Measurements from ENCODE around the gene ZBTB20. TPM values are rescaled to one million over a fixed set of nuclear protein-coding genes. Genes with fewer than 3 reads are reported as not detected.

The ZBTB20 gene
- total RNA-seq, 1 donor from 2014 or later: 23.5 TPM

- no peaks in the 10 kb centered on the region for H3K36me3 ChIP-seq (ENCODE audit: control insufficient read depth in 3 of 3, insufficient read depth in 3 of 3, low read length in 3 of 3)
- H3K27me3 ChIP-seq (ENCODE audit: control insufficient read depth in 3 of 3, insufficient read depth in 3 of 3, low read length in 3 of 3): no peaks in the 10 kb centered on the region
- H3K4me3 ChIP-seq (ENCODE audit: low read length in 3 of 3): no peak overlapping the region
- no peak overlapping the region for H3K27ac ChIP-seq (ENCODE audit: low read depth, low read length)
- no peaks in the 10 kb centered on the region for H3K9me3 ChIP-seq (ENCODE audit: control insufficient read depth in 3 of 3, low read length in 3 of 3)
- no peak overlapping the region for H3K9ac ChIP-seq (ENCODE audit: low read depth in 1 of 3, low read length in 3 of 3)
- H3K4me1 ChIP-seq (ENCODE audit: control insufficient read depth in 3 of 3, insufficient read depth in 3 of 3, low read length in 3 of 3): peaks cover 8 to 22% (median 8%) of the 10 kb centered on the region in 3 donors
Measured at GRCh38 chr3:114872050-114872449, 275.0 kb downstream of the ZBTB20 start.

GRCh38 chr3:114867835-114868503 lies 279.1 kb downstream of the ZBTB20 start:
- H3K4me3 ChIP-seq (ENCODE audit: low read length in 3 of 3): no peak overlapping the region
- peaks cover 3 to 15% (median 4%) of the 10 kb centered on the region in 3 donors for H3K4me1 ChIP-seq (ENCODE audit: control insufficient read depth in 3 of 3, insufficient read depth in 3 of 3, low read length in 3 of 3)
- no peaks in the 10 kb centered on the region for H3K27me3 ChIP-seq (ENCODE audit: control insufficient read depth in 3 of 3, insufficient read depth in 3 of 3, low read length in 3 of 3)
- H3K36me3 ChIP-seq (ENCODE audit: control insufficient read depth in 3 of 3, insufficient read depth in 3 of 3, low read length in 3 of 3): no peaks in the 10 kb centered on the region
- H3K9me3 ChIP-seq (ENCODE audit: control insufficient read depth in 3 of 3, low read length in 3 of 3): no peaks in the 10 kb centered on the region
- H3K9ac ChIP-seq (ENCODE audit: low read depth in 1 of 3, low read length in 3 of 3): no peak overlapping the region
- no peak overlapping the region for H3K27ac ChIP-seq (ENCODE audit: low read depth, low read length)

DNA sequence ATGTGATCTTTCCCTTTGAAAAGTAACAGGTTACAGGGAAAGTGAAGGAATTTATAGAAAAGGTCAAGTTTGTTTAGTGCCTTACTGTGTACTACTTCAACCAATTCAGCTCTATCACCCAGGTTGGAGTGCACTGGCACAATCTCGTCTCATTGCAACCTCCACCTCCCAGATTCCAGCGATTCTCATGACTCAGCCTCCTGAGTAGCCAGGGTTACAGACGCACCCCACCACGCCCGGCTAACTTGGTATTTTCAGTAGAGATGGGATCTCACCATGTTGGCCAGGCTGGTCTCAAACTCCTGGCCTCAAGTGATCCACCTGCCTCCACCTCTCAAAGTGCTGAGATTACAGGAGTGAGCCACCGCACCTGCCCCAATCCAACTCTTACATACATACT lies 279.7 kb downstream of the ZBTB20 start:
- Histone ChIP-seq H3K9ac (ENCODE audit: low read depth in 1 of 3, low read length in 3 of 3) (no peak overlapping the region), H3K9me3 (ENCODE audit: control insufficient read depth in 3 of 3, low read length in 3 of 3) (no peaks in the 10 kb centered on the region), H3K27me3 (ENCODE audit: control insufficient read depth in 3 of 3, insufficient read depth in 3 of 3, low read length in 3 of 3) (no peaks in the 10 kb centered on the region), H3K36me3 (ENCODE audit: control insufficient read depth in 3 of 3, insufficient read depth in 3 of 3, low read length in 3 of 3) (no peaks in the 10 kb centered on the region), H3K27ac (ENCODE audit: low read depth, low read length) (no peak overlapping the region), H3K4me3 (ENCODE audit: low read length in 3 of 3) (no peak overlapping the region), H3K4me1 (ENCODE audit: control insufficient read depth in 3 of 3, insufficient read depth in 3 of 3, low read length in 3 of 3) (peaks cover 3 to 14% (median 4%) of the 10 kb centered on the region in 3 donors)

GRCh38 chr3:114866430-114866829 lies 280.7 kb downstream of the ZBTB20 start:
- Histone ChIP-seq H3K4me1 (ENCODE audit: control insufficient read depth in 3 of 3, insufficient read depth in 3 of 3, low read length in 3 of 3) (peaks cover 5 to 11% (median 7%) of the 10 kb centered on the region in 3 donors), H3K9me3 (ENCODE audit: control insufficient read depth in 3 of 3, low read length in 3 of 3) (no peaks in the 10 kb centered on the region), H3K27me3 (ENCODE audit: control insufficient read depth in 3 of 3, insufficient read depth in 3 of 3, low read length in 3 of 3) (no peaks in the 10 kb centered on the region), H3K27ac (ENCODE audit: low read depth, low read length) (no peak overlapping the region), H3K36me3 (ENCODE audit: control insufficient read depth in 3 of 3, insufficient read depth in 3 of 3, low read length in 3 of 3) (no peaks in the 10 kb centered on the region), H3K4me3 (ENCODE audit: low read length in 3 of 3) (no peak overlapping the region), H3K9ac (ENCODE audit: low read depth in 1 of 3, low read length in 3 of 3) (no peak overlapping the region)

DNA sequence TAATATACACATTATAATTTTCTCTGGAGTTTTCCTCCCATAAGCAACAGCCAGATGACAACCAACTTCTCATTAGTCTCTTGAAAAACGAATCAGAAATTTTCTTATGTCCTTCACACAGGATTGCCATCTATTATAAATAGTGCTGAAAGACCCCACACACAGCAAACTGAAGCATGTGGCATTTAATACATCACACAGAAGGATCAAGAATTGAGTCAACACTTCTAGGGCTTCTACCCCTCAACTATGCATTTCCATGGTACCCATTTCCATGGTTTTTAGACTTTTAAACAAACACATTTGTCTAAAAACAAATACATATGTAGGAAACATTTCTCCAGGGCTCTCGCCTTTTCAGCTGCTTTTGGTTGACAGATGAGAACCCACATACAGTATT lies 282.1 kb downstream of the ZBTB20 start:
- H3K36me3 ChIP-seq (ENCODE audit: control insufficient read depth in 3 of 3, insufficient read depth in 3 of 3, low read length in 3 of 3): no peaks in the 10 kb centered on the region

DNA sequence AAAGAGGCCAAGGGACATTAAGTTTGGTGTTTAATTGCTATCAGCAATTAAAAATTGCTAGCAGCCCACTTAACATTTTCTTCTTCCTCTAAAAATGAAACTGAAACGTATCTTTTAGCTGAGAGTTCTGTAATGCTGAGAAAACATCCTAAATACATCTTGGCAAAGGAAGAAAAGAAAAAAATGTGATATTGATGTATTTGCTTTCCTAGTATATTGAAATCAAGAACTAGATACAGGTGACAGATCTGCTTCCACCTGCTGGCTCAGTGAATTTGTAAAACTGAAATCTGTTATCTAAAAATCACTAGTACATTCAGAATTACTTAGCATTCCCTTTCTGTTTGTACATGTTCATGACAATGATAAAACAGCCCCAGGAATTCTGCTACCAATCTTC lies 283.2 kb downstream of the ZBTB20 start:
- H3K4me3 ChIP-seq (ENCODE audit: low read length in 3 of 3): peak overlapping the region in 1 of 3 donors; percentile 48
- peaks cover 5 to 7% (median 6%) of the 10 kb centered on the region in 3 donors for H3K4me1 ChIP-seq (ENCODE audit: control insufficient read depth in 3 of 3, insufficient read depth in 3 of 3, low read length in 3 of 3)
- H3K36me3 ChIP-seq (ENCODE audit: control insufficient read depth in 3 of 3, insufficient read depth in 3 of 3, low read length in 3 of 3): no peaks in the 10 kb centered on the region
- H3K9me3 ChIP-seq (ENCODE audit: control insufficient read depth in 3 of 3, low read length in 3 of 3): no peaks in the 10 kb centered on the region
- H3K27me3 ChIP-seq (ENCODE audit: control insufficient read depth in 3 of 3, insufficient read depth in 3 of 3, low read length in 3 of 3): no peaks in the 10 kb centered on the region
- peak overlapping the region in 1 of 3 donors; percentile 12 for H3K9ac ChIP-seq (ENCODE audit: low read depth in 1 of 3, low read length in 3 of 3)
- H3K27ac ChIP-seq (ENCODE audit: low read depth, low read length): peak overlapping the region; percentile 1

More for the DNA sequence above, 282.1 kb downstream of the ZBTB20 start:
- Histone ChIP-seq H3K27me3 (ENCODE audit: control insufficient read depth in 3 of 3, insufficient read depth in 3 of 3, low read length in 3 of 3) (no peaks in the 10 kb centered on the region), H3K9ac (ENCODE audit: low read depth in 1 of 3, low read length in 3 of 3) (no peak overlapping the region), H3K4me1 (ENCODE audit: control insufficient read depth in 3 of 3, insufficient read depth in 3 of 3, low read length in 3 of 3) (peaks cover 5 to 8% (median 7%) of the 10 kb centered on the region in 3 donors), H3K9me3 (ENCODE audit: control insufficient read depth in 3 of 3, low read length in 3 of 3) (no peaks in the 10 kb centered on the region), H3K27ac (ENCODE audit: low read depth, low read length) (no peak overlapping the region), H3K4me3 (ENCODE audit: low read length in 3 of 3) (no peak overlapping the region)

- Histone ChIP-seq H3K36me3 (ENCODE audit: control insufficient read depth in 3 of 3, insufficient read depth in 3 of 3, low read length in 3 of 3) (no peaks in the 10 kb centered on the region), H3K27ac (ENCODE audit: low read depth, low read length) (no peak overlapping the region), H3K4me3 (ENCODE audit: low read length in 3 of 3) (no peak overlapping the region), H3K9me3 (ENCODE audit: control insufficient read depth in 3 of 3, low read length in 3 of 3) (no peaks in the 10 kb centered on the region), H3K4me1 (ENCODE audit: control insufficient read depth in 3 of 3, insufficient read depth in 3 of 3, low read length in 3 of 3) (peaks cover 0 to 3% (median 2%) of the 10 kb centered on the region in 3 donors), H3K9ac (ENCODE audit: low read depth in 1 of 3, low read length in 3 of 3) (no peak overlapping the region), H3K27me3 (ENCODE audit: control insufficient read depth in 3 of 3, insufficient read depth in 3 of 3, low read length in 3 of 3) (no peaks in the 10 kb centered on the region)
Measured at GRCh38 chr3:114861666-114862065, 285.4 kb downstream of the ZBTB20 start.

DNA sequence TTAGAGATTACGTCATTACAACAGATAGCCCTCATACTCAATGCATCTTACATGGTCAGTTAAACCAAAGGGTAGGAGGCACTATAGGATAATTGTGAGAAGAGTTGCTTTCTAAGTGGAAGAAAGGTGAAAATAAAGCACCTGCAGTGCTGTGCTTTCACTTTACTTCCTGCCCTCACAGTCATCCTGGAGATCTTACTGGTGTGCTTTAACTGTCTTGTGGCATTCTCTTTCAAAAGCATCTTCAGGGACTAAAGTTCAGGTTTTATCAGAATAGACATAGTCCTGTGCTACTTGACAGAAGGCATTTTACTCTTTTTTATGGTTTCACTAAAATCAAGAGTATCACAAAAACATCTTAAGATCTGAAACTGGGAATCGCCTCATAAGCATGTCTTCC lies 286.6 kb downstream of the ZBTB20 start:
- no peak overlapping the region for H3K4me3 ChIP-seq (ENCODE audit: low read length in 3 of 3)
- H3K9me3 ChIP-seq (ENCODE audit: control insufficient read depth in 3 of 3, low read length in 3 of 3): no peaks in the 10 kb centered on the region
- no peaks in the 10 kb centered on the region for H3K27me3 ChIP-seq (ENCODE audit: control insufficient read depth in 3 of 3, insufficient read depth in 3 of 3, low read length in 3 of 3)
- no peak overlapping the region for H3K9ac ChIP-seq (ENCODE audit: low read depth in 1 of 3, low read length in 3 of 3)
- peaks cover 0 to 3% (median 2%) of the 10 kb centered on the region in 3 donors for H3K4me1 ChIP-seq (ENCODE audit: control insufficient read depth in 3 of 3, insufficient read depth in 3 of 3, low read length in 3 of 3)
- H3K36me3 ChIP-seq (ENCODE audit: control insufficient read depth in 3 of 3, insufficient read depth in 3 of 3, low read length in 3 of 3): no peaks in the 10 kb centered on the region
- no peak overlapping the region for H3K27ac ChIP-seq (ENCODE audit: low read depth, low read length)

DNA sequence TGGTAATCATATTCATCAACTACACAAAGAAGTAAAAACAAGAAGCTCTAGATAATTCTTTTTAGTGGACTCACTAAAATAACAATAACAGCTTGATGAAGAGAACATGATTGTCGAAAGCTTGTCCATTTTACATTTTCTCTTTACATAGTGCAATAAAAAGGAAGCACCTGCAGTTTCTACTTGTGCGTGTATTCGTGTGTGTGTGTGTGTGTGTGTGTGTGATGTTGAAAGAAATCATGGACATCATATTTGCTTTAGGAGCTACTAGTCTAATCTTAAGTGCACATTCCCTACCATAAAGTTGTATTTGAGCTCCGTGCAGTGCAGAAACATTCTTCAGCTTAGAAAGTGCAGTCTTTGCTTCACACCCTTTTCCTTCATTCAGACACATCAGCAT lies 288.8 kb downstream of the ZBTB20 start:
- no peaks in the 10 kb centered on the region for H3K27me3 ChIP-seq (ENCODE audit: control insufficient read depth in 3 of 3, insufficient read depth in 3 of 3, low read length in 3 of 3)
- no peaks in the 10 kb centered on the region for H3K36me3 ChIP-seq (ENCODE audit: control insufficient read depth in 3 of 3, insufficient read depth in 3 of 3, low read length in 3 of 3)
- no peaks in the 10 kb centered on the region for H3K9me3 ChIP-seq (ENCODE audit: control insufficient read depth in 3 of 3, low read length in 3 of 3)
- H3K27ac ChIP-seq (ENCODE audit: low read depth, low read length): no peak overlapping the region
- H3K9ac ChIP-seq (ENCODE audit: low read depth in 1 of 3, low read length in 3 of 3): no peak overlapping the region
- H3K4me1 ChIP-seq (ENCODE audit: control insufficient read depth in 3 of 3, insufficient read depth in 3 of 3, low read length in 3 of 3): peaks cover 0 to 3% (median 2%) of the 10 kb centered on the region in 3 donors
- no peak overlapping the region for H3K4me3 ChIP-seq (ENCODE audit: low read length in 3 of 3)

- Histone ChIP-seq H3K27ac (ENCODE audit: low read depth, low read length) (no peak overlapping the region), H3K9ac (ENCODE audit: low read depth in 1 of 3, low read length in 3 of 3) (no peak overlapping the region), H3K27me3 (ENCODE audit: control insufficient read depth in 3 of 3, insufficient read depth in 3 of 3, low read length in 3 of 3) (no peaks in the 10 kb centered on the region), H3K9me3 (ENCODE audit: control insufficient read depth in 3 of 3, low read length in 3 of 3) (no peaks in the 10 kb centered on the region), H3K4me1 (ENCODE audit: control insufficient read depth in 3 of 3, insufficient read depth in 3 of 3, low read length in 3 of 3) (peaks cover 0 to 3% (median 2%) of the 10 kb centered on the region in 3 donors), H3K4me3 (ENCODE audit: low read length in 3 of 3) (no peak overlapping the region), H3K36me3 (ENCODE audit: control insufficient read depth in 3 of 3, insufficient read depth in 3 of 3, low read length in 3 of 3) (no peaks in the 10 kb centered on the region)
Measured at GRCh38 chr3:114857299-114857701, 289.8 kb downstream of the ZBTB20 start.
